ENCODE measurements around the gene AGAP1. TPM values are rescaled to one million over a fixed set of nuclear protein-coding genes. Genes with fewer than 3 reads are reported as not detected.

AGAP1 gene
- total and polyA plus RNA-seq, 7 donors: 10.8 to 42.7 (median 18.6) TPM

GRCh38 chr2:235914756-235915155 lies 420.9 kb downstream of the AGAP1 start:
- intact Hi-C loops (cut with DNase I): no loop called here
- Histone ChIP-seq H3K27me3 (no peaks in the 10 kb centered on the region), H3K9me3 (no peaks in the 10 kb centered on the region), H3K4me3 (no peak overlapping the region), H3K36me3 (peaks cover 0 to 41% (median 0%) of the 10 kb centered on the region in 4 donors), H3K27ac (no peak overlapping the region), H3K4me1 (no peaks in the 10 kb centered on the region)
- no peak for DNase-seq
- WGBS, 2 donors: 96 to 99% methylated on average over 9 of the region's 9 CpGs
- TF ChIP-seq, protein P1, sequence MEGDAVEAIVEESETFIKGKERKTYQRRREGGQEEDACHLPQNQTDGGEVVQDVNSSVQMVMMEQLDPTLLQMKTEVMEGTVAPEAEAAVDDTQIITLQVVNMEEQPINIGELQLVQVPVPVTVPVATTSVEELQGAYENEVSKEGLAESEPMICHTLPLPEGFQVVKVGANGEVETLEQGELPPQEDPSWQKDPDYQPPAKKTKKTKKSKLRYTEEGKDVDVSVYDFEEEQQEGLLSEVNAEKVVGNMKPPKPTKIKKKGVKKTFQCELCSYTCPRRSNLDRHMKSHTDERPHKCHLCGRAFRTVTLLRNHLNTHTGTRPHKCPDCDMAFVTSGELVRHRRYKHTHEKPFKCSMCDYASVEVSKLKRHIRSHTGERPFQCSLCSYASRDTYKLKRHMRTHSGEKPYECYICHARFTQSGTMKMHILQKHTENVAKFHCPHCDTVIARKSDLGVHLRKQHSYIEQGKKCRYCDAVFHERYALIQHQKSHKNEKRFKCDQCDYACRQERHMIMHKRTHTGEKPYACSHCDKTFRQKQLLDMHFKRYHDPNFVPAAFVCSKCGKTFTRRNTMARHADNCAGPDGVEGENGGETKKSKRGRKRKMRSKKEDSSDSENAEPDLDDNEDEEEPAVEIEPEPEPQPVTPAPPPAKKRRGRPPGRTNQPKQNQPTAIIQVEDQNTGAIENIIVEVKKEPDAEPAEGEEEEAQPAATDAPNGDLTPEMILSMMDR (IDR thresholded peaks at IDR 0.05): no peak
- TF ChIP-seq POLR2AphosphoS5 (IDR thresholded peaks at IDR 0.05): no peak
- TF ChIP-seq EP300 (IDR thresholded peaks at IDR 0.05): no peak
- TF ChIP-seq POLR2A (IDR thresholded peaks at IDR 0.05): no peak

- intact Hi-C loops (cut with DNase I): no loop called here
- H3K4me1 ChIP-seq: no peaks in the 10 kb centered on the region
- H3K27me3 ChIP-seq: no peaks in the 10 kb centered on the region
- TF ChIP-seq POLR2AphosphoS5 (IDR thresholded peaks at IDR 0.05): no peak
- TF ChIP-seq, protein P1 (IDR thresholded peaks at IDR 0.05): no peak
- TF ChIP-seq POLR2A (IDR thresholded peaks at IDR 0.05): no peak
- no peak for TF ChIP-seq EP300 (IDR thresholded peaks at IDR 0.05)
- no peak overlapping the region for H3K4me3 ChIP-seq
- DNase-seq: no peak
- peaks cover 0 to 22% (median 0%) of the 10 kb centered on the region in 4 donors for H3K36me3 ChIP-seq
- no peak overlapping the region for H3K27ac ChIP-seq
- no peaks in the 10 kb centered on the region for H3K9me3 ChIP-seq
- WGBS, 2 donors: 92 to 95% methylated on average over 19 of the region's 19 CpGs
Measured at GRCh38 chr2:235917506-235917905, 423.7 kb downstream of the AGAP1 start.

DNA sequence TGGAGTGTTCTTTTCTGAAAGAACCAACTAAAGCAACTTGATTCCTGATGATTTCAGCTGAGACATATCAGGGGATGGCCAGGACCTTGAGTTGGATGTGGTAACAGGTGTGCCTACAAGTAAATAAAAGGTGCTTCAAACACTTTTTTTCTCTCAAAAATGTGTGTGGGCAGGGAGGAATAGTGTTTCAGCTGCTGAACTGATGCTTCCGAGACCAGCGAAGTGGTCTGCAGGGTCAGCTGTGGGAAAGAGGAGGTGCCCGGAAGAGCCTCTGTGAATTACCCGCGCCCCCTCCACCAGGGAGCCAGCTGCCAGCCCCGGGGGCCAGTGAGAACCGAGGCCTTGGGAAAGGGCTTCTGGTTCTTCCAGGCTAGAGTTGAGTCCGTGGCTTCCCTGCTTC lies 425.0 kb downstream of the AGAP1 start:
- Histone ChIP-seq H3K4me3 (no peak overlapping the region), H3K4me1 (no peaks in the 10 kb centered on the region), H3K9me3 (no peaks in the 10 kb centered on the region), H3K27ac (no peak overlapping the region), H3K27me3 (no peaks in the 10 kb centered on the region), H3K36me3 (peaks cover 0 to 22% (median 0%) of the 10 kb centered on the region in 4 donors)
- TF ChIP-seq POLR2AphosphoS5 (IDR thresholded peaks at IDR 0.05): no peak
- TF ChIP-seq, protein P1 (IDR thresholded peaks at IDR 0.05): no peak
- no peak for TF ChIP-seq EP300 (IDR thresholded peaks at IDR 0.05)
- no peak for TF ChIP-seq POLR2A (IDR thresholded peaks at IDR 0.05)
- DNase-seq: no peak
- intact Hi-C loops (cut with DNase I): no loop called here
- 91 to 95% methylated on average over 8 of the region's 8 CpGs for WGBS, 2 donors

- H3K27me3 ChIP-seq: no peaks in the 10 kb centered on the region
- peaks cover 0 to 12% (median 0%) of the 10 kb centered on the region in 4 donors for H3K36me3 ChIP-seq
- H3K4me1 ChIP-seq: no peaks in the 10 kb centered on the region
- WGBS, 2 donors: 96 to 97% methylated on average over 7 of the region's 7 CpGs
- no peak overlapping the region for H3K27ac ChIP-seq
- intact Hi-C loops (cut with DNase I): no loop called here
- H3K9me3 ChIP-seq: no peaks in the 10 kb centered on the region
- TF ChIP-seq POLR2AphosphoS5 (IDR thresholded peaks at IDR 0.05) (no peak), EP300 (IDR thresholded peaks at IDR 0.05) (no peak)
- TF ChIP-seq, protein P1 (IDR thresholded peaks at IDR 0.05): no peak
- DNase-seq: no peak
- H3K4me3 ChIP-seq: no peak overlapping the region
Measured at GRCh38 chr2:235920216-235920865, 426.5 kb downstream of the AGAP1 start.

Data from sigmoid colon (tissue), 7 donors.